Mucosa of descending colon (tissue), 3 donors: ENCODE data around the gene ZNF578. TPM values are rescaled to one million over a fixed set of nuclear protein-coding genes. Genes with fewer than 3 reads are reported as not detected.
A peak's percentile ranks its signal among the peaks of the same experiment; 100 is the strongest.
"Not testable (repeated sequence)": the region's sequence is repeated elsewhere in the genome, so short reads cannot be mapped to it uniquely, and the experiment has no call there.

ENCODE experiments used
- ATAC-seq: fragments of 200-7000 bp; cut with Tn5 transposase; one replicate; pipeline ENCODE4 v1.9.1; 2020; ENCODE audit warnings: mild to moderate bottlenecking, moderate library complexity
- DNase-seq, 3 donors: peaks; one replicate each; pipeline ENCODE4 v3.0.0-alpha.2; 2020
- H3K36me3 ChIP-seq: fragments of 200-600 bp; one replicate; pipeline ENCODE4 v1.8.0; 2021; ENCODE audit warnings: low read depth, mild to moderate bottlenecking
- H3K4me1 ChIP-seq: fragments of 200-600 bp; one replicate; pipeline ENCODE4 v1.8.0; 2021; ENCODE audit warnings: low read depth, mild to moderate bottlenecking
- H3K4me3 ChIP-seq: fragments of 200-600 bp; one replicate; pipeline ENCODE4 v1.8.0; 2021; ENCODE audit warnings: mild to moderate bottlenecking
- H3K9me3 ChIP-seq: fragments of 200-600 bp; one replicate; pipeline ENCODE4 v1.8.0; 2021; ENCODE audit warnings: mild to moderate bottlenecking
- intact Hi-C, 2 donors: fragments of 100-400 bp; cut with DNase I in 1 of 2; cut with micrococcal nuclease in 1 of 2; formaldehyde crosslinking; loops; one replicate each; pipeline versions ENCODE4 v1.11.0 to v1.11.1; 2022; cut with DNase I, micrococcal nuclease
- total RNA-seq, 3 donors: library from RNA; stranded (reverse); fragmentation: NEBNext Ultra II Directional in 2 of 3; extraction: Animal tissue kit (Norgen Biotek cat#: 25700) in 2 of 3; gene quantifications; one replicate each; pipeline versions ENCODE4 v1.2.1 to v1.2.4, GENCODE V29; 2021 to 2023
- TF ChIP-seq, protein P1 (sequence below): fragments of 200-600 bp; IDR thresholded peaks from one replicate; pipeline ENCODE4 v1.8.0; 2022; ENCODE audit warnings: antibody characterized with exemption, mild to moderate bottlenecking
- donor health status: DM: no; HTN: no; CAD: no; lungs with moderate emphysema.
- donor health status: DM: no; HTN: no; CAD: no.
- donor health status: DM: no; HTN: yes; CAD: no.

The ZNF578 gene
- total RNA-seq, 3 donors from 2014 or later = 0.27 to 2.6 (median 0.43) TPM

DNA sequence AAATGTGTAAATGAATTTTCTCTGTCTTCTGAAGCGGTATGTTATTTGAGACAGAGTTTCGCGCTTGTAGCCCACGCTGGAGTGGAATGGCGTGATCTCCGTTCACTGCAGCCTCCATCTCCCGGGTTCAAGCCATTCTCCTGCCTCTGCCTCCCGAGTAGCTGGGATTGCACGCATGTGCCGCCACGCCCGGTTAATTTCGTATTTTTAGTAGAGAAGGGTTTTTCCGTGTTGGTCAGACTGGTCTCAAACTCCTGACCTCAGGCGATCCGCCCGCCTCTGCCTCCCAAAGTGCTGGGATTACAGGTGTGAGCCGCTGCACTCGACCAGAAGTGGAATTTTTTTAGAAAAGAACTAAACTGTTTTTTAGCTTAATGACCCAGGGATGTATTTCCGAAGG is 70.7 kb downstream of the ZNF578 start:
- peaks cover 31% of the 10 kb centered on the region for H3K9me3 ChIP-seq

DNA sequence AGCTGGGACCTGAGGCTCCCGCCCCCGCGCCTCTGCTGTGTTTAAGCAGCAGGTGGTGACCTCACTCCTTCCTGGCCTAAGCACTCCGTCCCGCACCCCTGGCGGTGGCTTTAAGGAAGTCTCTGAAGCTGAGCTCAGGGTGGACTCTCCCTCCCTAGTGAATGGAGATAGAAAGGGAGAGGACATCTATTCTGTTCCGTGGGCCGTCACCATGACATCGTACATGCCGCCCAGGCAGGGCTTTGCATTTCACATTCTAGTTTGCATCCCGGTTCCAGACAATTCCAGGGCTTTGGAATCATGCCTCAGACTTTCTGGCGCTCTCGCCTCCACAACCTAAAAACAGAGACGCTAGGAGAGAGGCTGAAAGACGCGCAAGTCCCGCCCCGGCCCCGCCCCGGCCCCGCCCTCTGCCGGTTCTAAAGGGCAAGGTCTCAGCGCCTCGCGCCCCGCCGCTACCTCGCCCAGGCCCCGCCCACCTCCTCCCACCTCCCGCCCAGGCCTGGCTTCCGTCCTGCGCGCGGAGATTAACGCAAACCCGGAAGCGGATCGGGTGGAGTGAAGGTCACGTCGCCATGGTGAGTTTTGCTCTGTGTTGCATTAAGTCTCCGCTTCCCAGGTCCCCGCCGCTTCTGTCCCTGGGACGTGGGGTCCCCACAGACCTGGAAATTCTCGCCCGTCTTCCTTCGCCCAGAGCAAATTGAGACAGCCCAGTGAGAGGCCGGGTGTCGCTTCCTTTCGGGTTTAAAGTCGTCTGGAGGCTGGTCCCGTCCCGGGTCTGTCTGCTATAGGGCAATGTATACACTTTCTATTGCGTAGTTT is 74.0 kb downstream of the ZNF578 start, which contains the start of gene ZNF808:
Gene ZNF808, plus strand, starts transcription at position 535 of the 822 bp plus-strand sequence. CDS start 15,617 bp downstream, outside the sequence.
- H3K9me3 ChIP-seq = peaks cover 35% of the 10 kb centered on the region
- H3K4me3 ChIP-seq = peak within 1 kb of the TSS; percentile 54
- TF ChIP-seq, protein P1, sequence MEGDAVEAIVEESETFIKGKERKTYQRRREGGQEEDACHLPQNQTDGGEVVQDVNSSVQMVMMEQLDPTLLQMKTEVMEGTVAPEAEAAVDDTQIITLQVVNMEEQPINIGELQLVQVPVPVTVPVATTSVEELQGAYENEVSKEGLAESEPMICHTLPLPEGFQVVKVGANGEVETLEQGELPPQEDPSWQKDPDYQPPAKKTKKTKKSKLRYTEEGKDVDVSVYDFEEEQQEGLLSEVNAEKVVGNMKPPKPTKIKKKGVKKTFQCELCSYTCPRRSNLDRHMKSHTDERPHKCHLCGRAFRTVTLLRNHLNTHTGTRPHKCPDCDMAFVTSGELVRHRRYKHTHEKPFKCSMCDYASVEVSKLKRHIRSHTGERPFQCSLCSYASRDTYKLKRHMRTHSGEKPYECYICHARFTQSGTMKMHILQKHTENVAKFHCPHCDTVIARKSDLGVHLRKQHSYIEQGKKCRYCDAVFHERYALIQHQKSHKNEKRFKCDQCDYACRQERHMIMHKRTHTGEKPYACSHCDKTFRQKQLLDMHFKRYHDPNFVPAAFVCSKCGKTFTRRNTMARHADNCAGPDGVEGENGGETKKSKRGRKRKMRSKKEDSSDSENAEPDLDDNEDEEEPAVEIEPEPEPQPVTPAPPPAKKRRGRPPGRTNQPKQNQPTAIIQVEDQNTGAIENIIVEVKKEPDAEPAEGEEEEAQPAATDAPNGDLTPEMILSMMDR = peak; percentile 31
- DNase-seq = peak; percentile 99
- ATAC-seq = peak; percentile 98
- H3K36me3 ChIP-seq = no peaks in the 10 kb centered on the region
- intact Hi-C loops = no loop called here
- H3K4me1 ChIP-seq = peaks cover 9% of the 10 kb centered on the region

More for the DNA sequence above, 70.7 kb downstream of the ZNF578 start:
- TF ChIP-seq, protein P1 = no peak
- Histone ChIP-seq H3K4me1 (peaks cover 9% of the 10 kb centered on the region), H3K36me3 (no peaks in the 10 kb centered on the region), H3K4me3 (no peak overlapping the region)
- no peak for DNase-seq
- intact Hi-C loops = no loop called here
- no peak for ATAC-seq

DNA sequence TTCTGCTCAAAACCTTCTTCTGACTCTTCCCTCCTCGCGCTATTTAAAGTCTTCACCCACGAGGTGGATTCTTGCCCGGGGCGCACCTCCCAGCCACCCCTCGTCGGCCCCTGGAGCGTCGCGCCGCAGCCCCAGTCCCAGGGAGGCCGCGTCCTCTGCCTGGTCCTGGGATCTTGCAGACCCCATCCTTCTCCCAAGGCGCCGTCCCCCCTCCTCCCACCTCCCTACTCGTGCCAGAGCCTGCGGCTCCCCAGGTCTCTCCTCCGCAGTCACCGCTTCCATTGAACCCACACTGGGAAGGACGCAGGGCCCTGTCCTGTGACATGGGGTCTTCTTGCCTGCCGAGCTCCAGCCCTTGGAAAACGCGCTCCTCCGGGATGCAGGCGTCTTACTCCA is 74.6 kb downstream of the ZNF578 start:
- H3K4me1 ChIP-seq = peaks cover 9% of the 10 kb centered on the region
- H3K36me3 ChIP-seq = no peaks in the 10 kb centered on the region
- H3K4me3 ChIP-seq = peak overlapping the region; percentile 54
- intact Hi-C loops = no loop called here
- TF ChIP-seq, protein P1 = no peak
- peaks cover 33% of the 10 kb centered on the region for H3K9me3 ChIP-seq
- peak; percentile 19 to 54 (median 50) for DNase-seq
- peak; percentile 34 for ATAC-seq

DNA sequence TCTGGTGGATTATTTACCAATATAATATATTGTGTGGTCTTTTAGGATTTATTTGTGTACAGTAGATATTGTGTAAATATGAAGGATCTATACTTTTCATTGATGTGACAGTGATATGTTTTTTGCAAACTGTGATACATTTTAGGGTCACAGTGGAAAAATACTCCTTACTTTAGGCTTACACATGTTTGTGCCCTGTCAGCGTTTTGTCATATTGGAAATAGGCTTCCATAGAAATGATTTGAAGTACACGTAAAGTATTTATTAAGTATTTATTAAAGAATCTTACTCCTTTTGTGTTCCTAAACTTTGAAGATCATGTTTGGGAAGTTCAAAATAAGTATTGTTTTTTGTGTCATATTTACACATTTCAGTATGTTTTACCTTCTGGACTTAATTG is 79.1 kb downstream of the ZNF578 start:
- Histone ChIP-seq H3K4me3 (no peak overlapping the region), H3K4me1 (peaks cover 9% of the 10 kb centered on the region), H3K9me3 (peaks cover 46% of the 10 kb centered on the region), H3K36me3 (peaks cover 11% of the 10 kb centered on the region)
- TF ChIP-seq, protein P1 = no peak
- intact Hi-C loops = no loop called here
- ATAC-seq = no peak
- DNase-seq = no peak

DNA sequence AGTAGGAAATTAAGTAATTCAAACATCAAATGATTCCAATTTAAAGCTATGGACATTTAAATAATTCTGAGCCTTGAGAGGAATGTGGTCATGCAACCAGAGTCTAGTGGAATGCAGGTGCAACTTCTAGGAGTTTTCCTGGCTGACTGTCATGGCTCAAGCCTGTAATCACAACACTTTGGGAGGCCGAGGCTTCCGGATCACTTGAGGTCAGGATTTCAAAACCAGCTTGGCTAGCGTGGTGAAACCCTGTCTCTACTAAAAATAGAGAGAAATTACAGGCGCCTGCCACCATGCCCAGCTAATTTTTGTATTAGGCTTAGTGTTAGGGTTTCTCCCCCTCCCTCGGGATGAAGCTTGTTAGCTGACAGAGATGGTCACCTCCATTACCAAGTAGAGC is 80.5 kb downstream of the ZNF578 start:
- H3K4me3 ChIP-seq = no peak overlapping the region
- TF ChIP-seq, protein P1 = no peak
- intact Hi-C loops = no loop called here
- ATAC-seq = no peak
- H3K4me1 ChIP-seq = peaks cover 2% of the 10 kb centered on the region
- H3K9me3 ChIP-seq = peaks cover 48% of the 10 kb centered on the region
- peaks cover 11% of the 10 kb centered on the region for H3K36me3 ChIP-seq
- DNase-seq = no peak

DNA sequence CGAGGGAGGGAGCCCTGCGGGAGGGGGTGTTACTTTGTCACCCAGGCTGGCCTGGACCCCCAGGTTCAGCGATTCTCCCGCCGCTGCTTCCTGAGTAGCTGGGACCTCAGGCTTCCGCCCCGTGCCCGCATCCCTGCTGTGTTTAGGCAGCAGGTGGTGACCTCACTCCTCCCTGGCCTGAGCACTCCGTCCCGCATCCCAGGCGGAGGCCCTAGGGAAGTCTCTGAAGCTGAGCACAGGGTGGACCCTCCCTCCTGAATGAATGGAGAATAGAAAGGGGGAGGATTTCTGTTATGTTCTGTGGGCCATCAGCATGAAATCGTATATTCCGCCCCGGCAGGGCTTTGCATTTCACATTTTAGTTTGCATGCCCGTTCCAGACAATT is 82.0 kb downstream of the ZNF578 start:
- H3K4me1 ChIP-seq, intact Hi-C loops, H3K4me3 ChIP-seq: not testable (repeated sequence)
- peaks cover 50% of the 10 kb centered on the region for H3K9me3 ChIP-seq
- ATAC-seq (peak; percentile 6), DNase-seq (peak in 2 of 3 donors; percentile 32 to 61)
- peaks cover 11% of the 10 kb centered on the region for H3K36me3 ChIP-seq
